A549 (cell line): ENCODE results near the gene CEMIP2.

ENCODE experiments used
- BHLHE40 ChIP-seq: IDR thresholded peaks from 2 replicates; pipeline ENCODE4 v1.6.1; 2012; ENCODE audit warnings: low read depth, low read length, inconsistent platforms
- CEBPB ChIP-seq, 2 experiments: fragments of >200 bp in 1 of 2; sonication (Bioruptor Twin) in 1 of 2; formaldehyde crosslinking in 1 of 2; IDR thresholded peaks; 2 replicates each; pipeline ENCODE4 v1.6.1; 2012 to 2016
- EP300 ChIP-seq, 2 experiments: fragments of >200 bp; sonication (Bioruptor Twin); formaldehyde crosslinking; IDR thresholded peaks; 2 replicates in 1 of 2; 3 replicates in 1 of 2; pipeline ENCODE4 v1.6.1; 2016 to 2017
- FOSL2 ChIP-seq, 2 experiments: fragments of 450-650 bp in 1 of 2; fragments of >200 bp in 1 of 2; sonication (Bioruptor Twin) in 1 of 2; formaldehyde crosslinking; IDR thresholded peaks; 2 replicates each; pipeline versions ENCODE4 v1.5.0 to v1.6.1; 2016 to 2020; ENCODE audit warnings: mild to moderate bottlenecking in 1 of 2, moderate library complexity in 1 of 2
- HDAC2 ChIP-seq: fragments of 200-600 bp; sonication (generic); IDR thresholded peaks from 2 replicates; pipeline ENCODE4 v1.6.1; 2016
- KDM5A ChIP-seq: fragments of 200-600 bp; sonication (generic); IDR thresholded peaks from 2 replicates; pipeline ENCODE4 v1.6.1; 2016; ENCODE audit warnings: antibody characterized with exemption, mild to moderate bottlenecking
- MAZ ChIP-seq: fragments of 150-350 bp; IDR thresholded peaks from 2 replicates; pipeline ENCODE4 v1.6.1; 2014; ENCODE audit warnings: antibody characterized with exemption, low read depth, low read length, borderline replicate concordance
- MYC ChIP-seq: IDR thresholded peaks from 2 replicates; pipeline ENCODE4 v1.6.1; 2012; ENCODE audit warnings: mild to moderate bottlenecking, inconsistent platforms, low read length, improper control_type of control experiment, borderline replicate concordance
- PBX3 ChIP-seq: IDR thresholded peaks from 2 replicates; pipeline ENCODE4 v1.6.1; 2012
- PHF8 ChIP-seq: fragments of 200-600 bp; sonication (generic); IDR thresholded peaks from 2 replicates; pipeline ENCODE4 v1.6.1; 2016; ENCODE audit warnings: low read depth, mild to moderate bottlenecking, antibody characterized with exemption, moderate library complexity, borderline replicate concordance
- POLR2AphosphoS2 ChIP-seq: conservative IDR thresholded peaks from 2 replicates; pipeline ENCODE4 v1.6.1; 2012; ENCODE audit warnings: low read length, improper control_type of control experiment, inconsistent platforms
- REST ChIP-seq: fragments of 200-600 bp; sonication (generic); IDR thresholded peaks from 2 replicates; pipeline ENCODE4 v1.6.1; 2016; ENCODE audit warnings: antibody characterized with exemption, mild to moderate bottlenecking, moderate library complexity
- USF2 ChIP-seq: fragments of 450-650 bp; IDR thresholded peaks from 2 replicates; pipeline ENCODE4 v1.6.1; 2014; ENCODE audit warnings: antibody characterized with exemption
- TF ChIP-seq, protein P1 (sequence below): fragments of >200 bp; sonication (Bioruptor Twin); formaldehyde crosslinking; IDR thresholded peaks from 3 replicates; pipeline ENCODE4 v1.5.1; 2016

DNA sequence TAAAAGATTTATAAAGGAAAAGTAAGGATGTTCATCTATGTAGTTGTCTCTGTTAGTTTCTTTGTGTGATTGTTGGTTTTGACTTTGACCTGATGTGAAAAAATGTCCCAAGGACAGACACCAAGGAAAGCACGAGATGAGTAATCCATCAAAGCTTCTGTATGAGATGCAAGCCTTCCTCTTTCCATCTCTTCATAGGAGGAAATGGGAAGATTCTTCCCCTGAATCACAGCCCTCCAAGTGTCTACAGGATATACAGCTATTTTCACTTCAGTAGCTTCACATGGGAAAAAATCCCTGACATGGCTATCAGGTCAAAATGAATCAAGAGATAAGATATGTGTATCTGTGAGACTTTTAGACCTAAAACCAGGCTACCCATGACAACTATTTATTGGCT is 29.0 kb upstream of the CEMIP2 start:
- TF ChIP-seq, protein P1, sequence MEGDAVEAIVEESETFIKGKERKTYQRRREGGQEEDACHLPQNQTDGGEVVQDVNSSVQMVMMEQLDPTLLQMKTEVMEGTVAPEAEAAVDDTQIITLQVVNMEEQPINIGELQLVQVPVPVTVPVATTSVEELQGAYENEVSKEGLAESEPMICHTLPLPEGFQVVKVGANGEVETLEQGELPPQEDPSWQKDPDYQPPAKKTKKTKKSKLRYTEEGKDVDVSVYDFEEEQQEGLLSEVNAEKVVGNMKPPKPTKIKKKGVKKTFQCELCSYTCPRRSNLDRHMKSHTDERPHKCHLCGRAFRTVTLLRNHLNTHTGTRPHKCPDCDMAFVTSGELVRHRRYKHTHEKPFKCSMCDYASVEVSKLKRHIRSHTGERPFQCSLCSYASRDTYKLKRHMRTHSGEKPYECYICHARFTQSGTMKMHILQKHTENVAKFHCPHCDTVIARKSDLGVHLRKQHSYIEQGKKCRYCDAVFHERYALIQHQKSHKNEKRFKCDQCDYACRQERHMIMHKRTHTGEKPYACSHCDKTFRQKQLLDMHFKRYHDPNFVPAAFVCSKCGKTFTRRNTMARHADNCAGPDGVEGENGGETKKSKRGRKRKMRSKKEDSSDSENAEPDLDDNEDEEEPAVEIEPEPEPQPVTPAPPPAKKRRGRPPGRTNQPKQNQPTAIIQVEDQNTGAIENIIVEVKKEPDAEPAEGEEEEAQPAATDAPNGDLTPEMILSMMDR: no peak
- TF ChIP-seq MAZ: no peak
- TF ChIP-seq MYC: no peak
- no peak for TF ChIP-seq USF2
- no peak for TF ChIP-seq POLR2AphosphoS2
- TF ChIP-seq PBX3: no peak
- no peak for TF ChIP-seq PHF8
- no peak for TF ChIP-seq KDM5A
- no peak for TF ChIP-seq FOSL2 (IDR thresholded peaks at IDR 0.05)
- TF ChIP-seq FOSL2 (CRISPR knock-in tag; IDR thresholded peaks at IDR 0.05): no peak
- no peak for TF ChIP-seq CEBPB (IDR thresholded peaks at IDR 0.05)
- TF ChIP-seq EP300 (IDR thresholded peaks at IDR 0.05): no peak
- TF ChIP-seq HDAC2: no peak
- no peak for TF ChIP-seq REST
- no peak for TF ChIP-seq BHLHE40
